Activated CD4-positive, alpha-beta T cell treated with anti-CD3 and anti-CD28 coated beads, Interleukin-2, amount 50 U/mL, for 16 hours (primary cell): ENCODE measurements around the gene TMEM179B.

Experiments
- DNase-seq: peaks from one replicate; pipeline ENCODE4 v3.0.0-alpha.2; 2020

TMEM179B gene

DNA sequence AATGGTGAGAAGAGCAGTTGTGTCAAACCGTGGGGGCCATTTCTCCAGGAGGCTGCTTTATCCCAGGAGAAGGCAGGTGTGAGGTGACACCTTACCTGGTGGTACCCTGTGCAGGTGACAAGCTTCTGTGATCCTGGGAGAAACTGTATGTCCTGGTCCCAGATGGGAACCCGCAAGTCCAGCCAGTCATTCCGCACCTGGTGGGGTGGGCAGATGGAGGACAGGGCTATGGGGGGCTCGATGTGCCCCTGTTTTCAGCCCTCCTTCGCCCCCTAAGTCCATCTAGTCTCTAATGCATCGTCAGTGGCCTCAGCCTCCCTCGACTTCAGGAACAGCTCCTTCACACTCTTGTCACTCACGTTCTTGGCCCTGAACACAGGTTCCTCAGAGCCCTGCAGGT lies 48.1 kb downstream of the TMEM179B start:
- DNase-seq = no peak

DNA sequence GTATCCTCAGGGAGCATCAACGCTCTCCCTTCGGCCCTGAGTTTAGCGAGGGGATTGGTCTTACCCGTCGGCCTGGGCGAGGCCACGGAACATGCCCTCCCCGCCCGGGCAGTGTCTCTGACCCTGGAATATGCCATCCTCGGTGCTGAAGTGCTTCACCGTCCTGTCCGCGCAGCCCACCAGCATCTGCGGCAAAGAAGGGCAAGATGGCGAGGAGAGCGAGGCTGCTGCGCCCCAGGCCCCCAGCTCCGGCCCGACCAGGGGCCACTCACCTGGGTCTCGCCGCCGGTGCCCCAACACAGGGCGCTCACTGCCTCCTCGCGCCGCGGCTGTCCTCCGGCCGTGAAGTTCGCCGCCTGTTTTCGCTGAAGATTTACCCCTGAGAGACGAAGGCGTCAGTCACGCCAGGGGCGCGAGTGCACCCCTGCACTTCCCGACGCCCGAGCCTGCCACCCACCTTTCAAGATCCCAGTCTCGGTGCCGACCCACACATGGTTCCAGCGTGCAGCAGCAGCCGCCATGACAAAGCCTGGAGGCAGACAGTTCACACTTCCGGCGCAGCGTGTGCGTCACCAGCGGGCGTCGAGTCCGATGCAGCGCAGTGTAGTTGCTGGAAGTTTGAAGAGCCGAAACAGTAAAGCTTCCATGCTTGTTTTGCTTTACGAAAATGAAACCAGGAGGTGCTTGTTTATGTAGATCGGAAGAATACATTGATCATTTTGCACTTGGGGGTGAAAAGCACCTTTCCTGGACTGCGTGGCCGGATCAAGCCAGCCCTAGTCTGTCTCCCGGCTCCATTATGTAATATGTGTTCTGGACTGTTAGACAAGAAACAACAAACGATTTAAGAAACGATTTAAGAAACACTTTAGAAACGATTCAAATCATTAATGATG lies 52.1 kb downstream of the TMEM179B start, which contains the start of gene WDR74:
TSS of gene WDR74 (minus strand) at position 541 of the 896 bp plus-strand sequence. CDS start at position 521, 20 bp downstream.
- DNase-seq = peak; percentile 97
